CD4-positive, alpha-beta T cell treated with Interferon gamma for 1 hour (primary cell): Measurements from ENCODE around the gene NDUFB8.

Experiments
- DNase-seq: peaks from one replicate; pipeline ENCODE4 v3.0.0-alpha.2; 2020

The NDUFB8 gene

GRCh38 chr10:100506596-100507356 is 22.9 kb downstream of the NDUFB8 start:
- DNase-seq: no peak

GRCh38 chr10:100505164-100505563 is 24.5 kb downstream of the NDUFB8 start:
- no peak for DNase-seq

GRCh38 chr10:100504096-100504495 is 25.6 kb downstream of the NDUFB8 start:
- DNase-seq: no peak

GRCh38 chr10:100502926-100503494 is 26.7 kb downstream of the NDUFB8 start:
- DNase-seq: no peak

GRCh38 chr10:100501423-100501822 is 28.2 kb downstream of the NDUFB8 start:
- DNase-seq: no peak

- no peak for DNase-seq
These were observed 31.6 kb downstream of the NDUFB8 start for GRCh38 chr10:100498059-100498458.

GRCh38 chr10:100496567-100496966 is 33.1 kb downstream of the NDUFB8 start:
- DNase-seq: no peak

- no peak for DNase-seq
These were observed 39.1 kb downstream of the NDUFB8 start for GRCh38 chr10:100490531-100490930.

GRCh38 chr10:100489396-100489795 is 40.3 kb downstream of the NDUFB8 start:
- no peak for DNase-seq

- no peak for DNase-seq
These were observed 42.1 kb downstream of the NDUFB8 start for GRCh38 chr10:100487529-100487928.

GRCh38 chr10:100485801-100486495 is 43.7 kb downstream of the NDUFB8 start:
- DNase-seq: no peak

GRCh38 chr10:100485366-100485765 is 44.3 kb downstream of the NDUFB8 start:
- DNase-seq: no peak

- DNase-seq: no peak
These were observed 45.6 kb downstream of the NDUFB8 start for GRCh38 chr10:100483876-100484666.

GRCh38 chr10:100482834-100483185 is 46.9 kb downstream of the NDUFB8 start:
- DNase-seq: no peak

- peak; percentile 62 for DNase-seq
These were observed 47.4 kb downstream of the NDUFB8 start for GRCh38 chr10:100482181-100482833.

GRCh38 chr10:100481462-100482081 is 48.1 kb downstream of the NDUFB8 start:
- DNase-seq: peak; percentile 89

GRCh38 chr10:100480002-100480401 is 49.7 kb downstream of the NDUFB8 start:
- DNase-seq: no peak

- DNase-seq: no peak
These were observed 50.6 kb downstream of the NDUFB8 start for GRCh38 chr10:100479037-100479436.

GRCh38 chr10:100477970-100478369 is 51.7 kb downstream of the NDUFB8 start:
- no peak for DNase-seq
